Mesendoderm (in vitro differentiated cells): ENCODE results near the gene CATSPERZ.
"Not testable (repeated sequence)": the region's sequence is repeated elsewhere in the genome, so short reads cannot be mapped to it uniquely, and the experiment has no call there.

Source experiments
- DNase-seq: peaks from one replicate; pipeline ENCODE4 v3.0.0; 2013
- H2AK5ac ChIP-seq: 2 replicates; pipeline ENCODE4 v1.6.1; 2013; ENCODE audit warnings: low read length, inconsistent platforms
- H2BK120ac ChIP-seq: 2 replicates; pipeline ENCODE4 v1.6.1; 2013; ENCODE audit warnings: low read depth, mild to moderate bottlenecking, low read length, moderate library complexity, mixed read lengths
- H2BK15ac ChIP-seq: replicated peaks from 2 replicates; pipeline ENCODE4 v1.6.1; 2013; ENCODE audit warnings: low read depth, mild to moderate bottlenecking, moderate library complexity
- H2BK5ac ChIP-seq: 2 replicates; pipeline ENCODE4 v1.6.1; 2013; ENCODE audit warnings: low read length, inconsistent platforms
- H3K18ac ChIP-seq: 2 replicates; pipeline ENCODE4 v1.6.1; 2013; ENCODE audit warnings: mild to moderate bottlenecking, low read length, mixed read lengths
- H3K23ac ChIP-seq: one replicate; pipeline ENCODE4 v1.6.1; 2013; ENCODE audit warnings: low read length
- H3K27ac ChIP-seq: 2 replicates; pipeline ENCODE4 v1.5.1; 2013; ENCODE audit warnings: low read depth, mild to moderate bottlenecking, inconsistent platforms, low read length, moderate library complexity
- H3K27me3 ChIP-seq: 2 replicates; pipeline ENCODE4 v1.6.1; 2013; ENCODE audit warnings: low read length, control low read depth, mild to moderate bottlenecking, inconsistent platforms; ENCODE audit not compliant: insufficient read depth, poor library complexity
- H3K36me3 ChIP-seq: 2 replicates; pipeline ENCODE4 v1.6.1; 2013; ENCODE audit warnings: low read length, inconsistent platforms; ENCODE audit not compliant: control insufficient read depth, insufficient read depth
- H3K4ac ChIP-seq: one replicate; pipeline ENCODE4 v1.6.1; 2013; ENCODE audit warnings: low read depth, mild to moderate bottlenecking, low read length, moderate library complexity
- H3K4me1 ChIP-seq: 2 replicates; pipeline ENCODE4 v1.6.1; 2013; ENCODE audit warnings: low read depth, low read length, inconsistent platforms; ENCODE audit not compliant: control insufficient read depth
- H3K4me2 ChIP-seq: 2 replicates; pipeline ENCODE4 v1.6.1; 2013; ENCODE audit warnings: low read length
- H3K4me3 ChIP-seq: 2 replicates; pipeline ENCODE4 v1.5.1; 2013; ENCODE audit warnings: mild to moderate bottlenecking, low read length
- H3K56ac ChIP-seq: one replicate; pipeline ENCODE4 v1.6.1; 2013; ENCODE audit warnings: low read length
- H3K79me1 ChIP-seq: 2 replicates; pipeline ENCODE4 v1.6.1; 2013; ENCODE audit warnings: low read length, inconsistent platforms
- H3K79me2 ChIP-seq: 2 replicates; pipeline ENCODE4 v1.6.1; 2013; ENCODE audit warnings: mild to moderate bottlenecking, low read length; ENCODE audit not compliant: control insufficient read depth, insufficient read depth
- H3K9ac ChIP-seq: 2 replicates; pipeline ENCODE4 v1.6.1; 2013; ENCODE audit warnings: low read length, inconsistent platforms
- H4K5ac ChIP-seq: one replicate; pipeline ENCODE4 v1.6.1; 2013; ENCODE audit warnings: low read length
- H4K8ac ChIP-seq: one replicate; pipeline ENCODE4 v1.6.1; 2013; ENCODE audit warnings: low read depth, mild to moderate bottlenecking, control low read depth, low read length, moderate library complexity
- WGBS: extraction: QIAGEN DNeasy Blood & Tissue Kit; methylation state at CpG from one replicate; pipeline ENCODE4 v1.1.7; 2013; ENCODE audit warnings: low lambda C conversion rate, missing lambda C conversion rate; ENCODE audit not compliant: insufficient coverage; ENCODE audit errors: extremely low coverage; 5-methylcytosine and 5-hydroxymethylcytosine counted together

Gene CATSPERZ

GRCh38 chr11:64323373-64323772 is 23.2 kb downstream of the CATSPERZ start:
- Histone ChIP-seq H3K18ac (no peak overlapping the region), H3K56ac (no peak overlapping the region), H4K5ac (no peak overlapping the region), H2BK15ac (no peak overlapping the region), H2BK120ac (no peak overlapping the region), H2BK5ac (no peak overlapping the region), H3K4me3 (no peak overlapping the region), H2AK5ac (no peak overlapping the region), H3K27me3 (no peaks in the 10 kb centered on the region), H4K8ac (no peak overlapping the region), H3K23ac (no peak overlapping the region), H3K36me3 (no peaks in the 10 kb centered on the region), H3K9ac (no peak overlapping the region), H3K4ac (no peak overlapping the region), H3K79me2 (no peaks in the 10 kb centered on the region), H3K79me1 (peaks cover 7% of the 10 kb centered on the region), H3K27ac (no peak overlapping the region), H3K4me2 (no peak overlapping the region), H3K4me1 (peaks cover 3% of the 10 kb centered on the region)
- no CpG with 5 or more reads among the region's 5 CpGs for WGBS
- no peak for DNase-seq

GRCh38 chr11:64323984-64324383 is 23.8 kb downstream of the CATSPERZ start:
- not testable (repeated sequence) for H3K56ac ChIP-seq, H2BK120ac ChIP-seq, H3K23ac ChIP-seq, H3K27me3 ChIP-seq, H3K9ac ChIP-seq, H4K5ac ChIP-seq, H3K18ac ChIP-seq, H2AK5ac ChIP-seq, H3K4me1 ChIP-seq, DNase-seq, H3K27ac ChIP-seq, H3K4me2 ChIP-seq, H3K79me1 ChIP-seq, H4K8ac ChIP-seq, H3K36me3 ChIP-seq, H2BK5ac ChIP-seq, H3K4me3 ChIP-seq, H3K4ac ChIP-seq, H3K79me2 ChIP-seq, H2BK15ac ChIP-seq
- WGBS = no CpG with 5 or more reads among the region's 4 CpGs

GRCh38 chr11:64324692-64325469 is 24.7 kb downstream of the CATSPERZ start:
- no CpG with 5 or more reads among the region's 11 CpGs for WGBS
- no peaks in the 10 kb centered on the region for H3K4me1 ChIP-seq
- no peak overlapping the region for H2BK120ac ChIP-seq
- H3K4me3 ChIP-seq = no peak overlapping the region
- H4K5ac ChIP-seq = no peak overlapping the region
- H3K36me3 ChIP-seq = no peaks in the 10 kb centered on the region
- no peak overlapping the region for H3K4ac ChIP-seq
- no peak overlapping the region for H3K56ac ChIP-seq
- H2BK15ac ChIP-seq = no peak overlapping the region
- H3K23ac ChIP-seq = no peak overlapping the region
- no peak overlapping the region for H2BK5ac ChIP-seq
- DNase-seq = no peak
- no peak overlapping the region for H4K8ac ChIP-seq
- no peaks in the 10 kb centered on the region for H3K27me3 ChIP-seq
- no peak overlapping the region for H3K4me2 ChIP-seq
- no peak overlapping the region for H3K9ac ChIP-seq
- no peak overlapping the region for H3K18ac ChIP-seq
- no peaks in the 10 kb centered on the region for H3K79me2 ChIP-seq
- no peak overlapping the region for H3K27ac ChIP-seq
- H3K79me1 ChIP-seq = peaks cover 2% of the 10 kb centered on the region
- H2AK5ac ChIP-seq = no peak overlapping the region

- no peaks in the 10 kb centered on the region for H3K79me1 ChIP-seq
- no peaks in the 10 kb centered on the region for H3K27me3 ChIP-seq
- no peak overlapping the region for H3K23ac ChIP-seq
- H3K4ac ChIP-seq = no peak overlapping the region
- H3K27ac ChIP-seq = no peak overlapping the region
- no peaks in the 10 kb centered on the region for H3K36me3 ChIP-seq
- no peak overlapping the region for H4K5ac ChIP-seq
- no peak overlapping the region for H4K8ac ChIP-seq
- no peaks in the 10 kb centered on the region for H3K79me2 ChIP-seq
- H3K56ac ChIP-seq = no peak overlapping the region
- H2BK5ac ChIP-seq = no peak overlapping the region
- H3K4me1 ChIP-seq = peaks cover 2% of the 10 kb centered on the region
- H2BK120ac ChIP-seq = no peak overlapping the region
- H2AK5ac ChIP-seq = no peak overlapping the region
- H2BK15ac ChIP-seq = no peak overlapping the region
- H3K4me2 ChIP-seq = no peak overlapping the region
- DNase-seq = no peak
- no peak overlapping the region for H3K18ac ChIP-seq
- H3K9ac ChIP-seq = no peak overlapping the region
- WGBS = no CpG with 5 or more reads among the region's 2 CpGs
- H3K4me3 ChIP-seq = no peak overlapping the region
Measured at GRCh38 chr11:64327375-64327774, 27.2 kb downstream of the CATSPERZ start.

- Histone ChIP-seq H2AK5ac (no peak overlapping the region), H3K27me3 (no peaks in the 10 kb centered on the region), H3K23ac (no peak overlapping the region), H2BK15ac (no peak overlapping the region), H3K4me1 (peaks cover 2% of the 10 kb centered on the region), H3K36me3 (no peaks in the 10 kb centered on the region), H3K18ac (no peak overlapping the region), H3K4me3 (no peak overlapping the region), H3K4me2 (no peak overlapping the region), H4K5ac (no peak overlapping the region), H3K27ac (no peak overlapping the region), H3K9ac (no peak overlapping the region), H4K8ac (no peak overlapping the region), H3K79me1 (no peaks in the 10 kb centered on the region), H3K56ac (no peak overlapping the region), H3K79me2 (no peaks in the 10 kb centered on the region), H2BK120ac (no peak overlapping the region), H2BK5ac (no peak overlapping the region), H3K4ac (no peak overlapping the region)
- no peak for DNase-seq
- WGBS = no CpG with 5 or more reads among the region's 3 CpGs
Measured at GRCh38 chr11:64327993-64328392, 27.8 kb downstream of the CATSPERZ start.

GRCh38 chr11:64330888-64331287 is 30.7 kb downstream of the CATSPERZ start:
- Histone ChIP-seq H3K79me2 (no peaks in the 10 kb centered on the region), H4K8ac (no peak overlapping the region), H3K9ac (no peak overlapping the region), H2BK120ac (no peak overlapping the region), H4K5ac (no peak overlapping the region), H3K27me3 (no peaks in the 10 kb centered on the region), H3K79me1 (no peaks in the 10 kb centered on the region), H3K27ac (no peak overlapping the region), H3K56ac (no peak overlapping the region), H2AK5ac (no peak overlapping the region), H3K36me3 (no peaks in the 10 kb centered on the region), H3K4me3 (no peak overlapping the region), H2BK5ac (no peak overlapping the region), H3K4me2 (no peak overlapping the region), H3K23ac (no peak overlapping the region), H3K4me1 (peaks cover 2% of the 10 kb centered on the region), H3K4ac (no peak overlapping the region), H3K18ac (no peak overlapping the region), H2BK15ac (no peak overlapping the region)
- no peak for DNase-seq
- no CpG with 5 or more reads among the region's 11 CpGs for WGBS
